ENCODE data around the gene INPP5A. TPM values are rescaled to one million over a fixed set of nuclear protein-coding genes. Genes with fewer than 3 reads are reported as not detected.
"Not testable (repeated sequence)": the region's sequence is repeated elsewhere in the genome, so short reads cannot be mapped to it uniquely, and the experiment has no call there.

INPP5A gene
- polyA plus RNA-seq, 1 donor = 31.3 TPM

GRCh38 chr10:132548869-132549268, 11.3 kb downstream of the INPP5A start:
- no peak for DNase-seq

- no peak for DNase-seq
These were observed 11.8 kb downstream of the INPP5A start for GRCh38 chr10:132549371-132549770.

GRCh38 chr10:132550366-132551092, 12.9 kb downstream of the INPP5A start:
- no peak for DNase-seq

- DNase-seq = no peak
These were observed 13.7 kb downstream of the INPP5A start for GRCh38 chr10:132551093-132551807.

GRCh38 chr10:132551808-132552130, 14.2 kb downstream of the INPP5A start:
- DNase-seq = no peak

GRCh38 chr10:132552635-132553034, 15.0 kb downstream of the INPP5A start:
- DNase-seq = not testable (repeated sequence)

- not testable (repeated sequence) for DNase-seq
These were observed 16.0 kb downstream of the INPP5A start for GRCh38 chr10:132553568-132553967.

- no peak for DNase-seq
These were observed 16.7 kb downstream of the INPP5A start for GRCh38 chr10:132554053-132554990.

- DNase-seq = no peak
These were observed 17.5 kb downstream of the INPP5A start for GRCh38 chr10:132554991-132555647.

GRCh38 chr10:132555648-132556575, 18.3 kb downstream of the INPP5A start:
- no peak for DNase-seq

- DNase-seq = no peak
These were observed 19.4 kb downstream of the INPP5A start for GRCh38 chr10:132556994-132557441.

- no peak for DNase-seq
These were observed 20.3 kb downstream of the INPP5A start for GRCh38 chr10:132557696-132558515.

GRCh38 chr10:132558516-132559413, 21.2 kb downstream of the INPP5A start:
- no peak for DNase-seq

GRCh38 chr10:132559538-132559937, 22.0 kb downstream of the INPP5A start:
- DNase-seq = no peak

- no peak for DNase-seq
These were observed 22.7 kb downstream of the INPP5A start for GRCh38 chr10:132560241-132560731.

- DNase-seq = no peak
These were observed 24.8 kb downstream of the INPP5A start for GRCh38 chr10:132562177-132562915.

- DNase-seq = no peak
These were observed 25.4 kb downstream of the INPP5A start for GRCh38 chr10:132562916-132563456.

All from left kidney (tissue), 2 donors.